Skeletal muscle satellite cell (primary cell): ENCODE results near the gene DISC1.
"Not testable (repeated sequence)": the region's sequence is repeated elsewhere in the genome, so short reads cannot be mapped to it uniquely, and the experiment has no call there.

ENCODE experiments used
- H3K27me3 ChIP-seq: 2 replicates; pipeline ENCODE4 v1.7.0; 2013; ENCODE audit warnings: low read length; ENCODE audit not compliant: control insufficient read depth, insufficient read depth
- H3K36me3 ChIP-seq: 2 replicates; pipeline ENCODE4 v1.7.0; 2013; ENCODE audit warnings: mild to moderate bottlenecking, control low read depth, low read length; ENCODE audit not compliant: insufficient read depth
- H3K4me1 ChIP-seq: 2 replicates; pipeline ENCODE4 v1.7.0; 2013; ENCODE audit warnings: low read length; ENCODE audit not compliant: control insufficient read depth, insufficient read depth
- H3K4me2 ChIP-seq: 2 replicates; pipeline ENCODE4 v1.7.0; 2013; ENCODE audit warnings: mild to moderate bottlenecking, low read length
- H3K4me3 ChIP-seq: 2 replicates; pipeline ENCODE4 v1.7.0; 2013; ENCODE audit warnings: low read length
- H3K9ac ChIP-seq: 2 replicates; pipeline ENCODE4 v1.7.0; 2013; ENCODE audit warnings: mild to moderate bottlenecking, low read depth, low read length, moderate library complexity
- H3K9me3 ChIP-seq: replicated peaks from 2 replicates; pipeline ENCODE4 v1.7.0; 2013; ENCODE audit warnings: mild to moderate bottlenecking, control low read depth, low read length

Gene DISC1

DNA sequence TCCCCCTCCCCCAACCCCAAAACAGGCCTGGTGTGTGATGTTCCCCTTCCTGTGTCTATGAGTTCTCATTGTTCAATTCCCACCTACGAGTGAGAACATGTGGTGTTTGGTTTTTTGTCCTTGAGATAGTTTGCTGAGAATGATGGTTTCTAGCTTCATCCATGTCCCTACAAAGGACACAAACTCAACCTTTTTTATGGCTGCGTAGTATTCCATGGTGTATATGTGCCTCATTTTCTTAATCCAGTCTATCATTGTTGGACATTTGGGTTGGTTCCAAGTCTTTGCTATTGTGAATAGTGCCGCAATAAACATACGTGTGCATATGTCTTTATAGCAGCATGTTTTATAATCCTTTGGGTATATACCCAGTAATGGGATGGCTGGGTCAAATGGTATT lies 102.4 kb downstream of the DISC1 start:
- not testable (repeated sequence) for H3K27me3 ChIP-seq, H3K4me2 ChIP-seq, H3K9ac ChIP-seq, H3K4me3 ChIP-seq, H3K36me3 ChIP-seq, H3K4me1 ChIP-seq, H3K9me3 ChIP-seq

DNA sequence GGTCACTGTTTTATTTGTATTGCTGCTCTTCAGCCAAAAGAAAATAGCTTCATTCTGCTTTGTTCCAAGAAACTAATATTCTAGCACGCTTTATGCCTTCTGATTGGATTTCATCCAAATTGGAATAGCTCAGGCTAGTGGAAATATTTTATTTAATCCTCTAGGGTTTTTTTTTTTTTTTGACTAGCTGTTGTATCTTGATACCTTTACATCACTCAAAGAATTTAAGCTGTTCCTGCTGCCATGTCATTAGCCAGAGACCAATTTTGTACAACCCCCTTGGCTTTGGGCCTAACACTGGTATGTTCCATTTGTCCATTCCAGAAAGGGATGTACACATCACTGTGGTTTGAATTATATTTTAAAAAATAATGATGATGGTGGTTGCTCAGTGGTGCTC lies 103.0 kb downstream of the DISC1 start:
- H3K9me3 ChIP-seq: no peaks in the 10 kb centered on the region
- H3K36me3 ChIP-seq: no peaks in the 10 kb centered on the region
- no peak overlapping the region for H3K4me2 ChIP-seq
- H3K4me1 ChIP-seq: no peaks in the 10 kb centered on the region
- H3K9ac ChIP-seq: no peak overlapping the region
- no peaks in the 10 kb centered on the region for H3K27me3 ChIP-seq
- H3K4me3 ChIP-seq: no peak overlapping the region

DNA sequence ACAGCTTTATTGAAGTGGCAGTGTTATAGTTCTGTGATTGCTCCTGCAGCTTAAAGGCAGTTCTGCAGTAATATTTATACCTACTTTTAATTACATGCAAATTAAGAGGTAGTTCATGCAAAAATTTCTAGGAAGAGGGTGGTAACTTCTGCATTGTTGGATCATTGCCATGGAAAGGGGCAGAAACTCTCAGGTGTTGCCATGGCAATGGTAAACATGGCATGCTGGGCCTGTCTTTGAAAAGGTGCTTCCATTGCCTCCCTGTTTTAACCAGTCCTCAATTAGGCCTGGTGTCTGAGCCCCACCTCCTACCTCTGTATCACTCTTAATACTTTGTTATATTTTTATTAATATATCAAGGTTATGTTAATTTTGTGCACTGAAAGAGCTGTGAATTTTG lies 104.7 kb downstream of the DISC1 start:
- Histone ChIP-seq H3K9me3 (no peaks in the 10 kb centered on the region), H3K36me3 (no peaks in the 10 kb centered on the region), H3K4me1 (no peaks in the 10 kb centered on the region), H3K9ac (no peak overlapping the region), H3K4me3 (no peak overlapping the region), H3K4me2 (no peak overlapping the region), H3K27me3 (no peaks in the 10 kb centered on the region)

DNA sequence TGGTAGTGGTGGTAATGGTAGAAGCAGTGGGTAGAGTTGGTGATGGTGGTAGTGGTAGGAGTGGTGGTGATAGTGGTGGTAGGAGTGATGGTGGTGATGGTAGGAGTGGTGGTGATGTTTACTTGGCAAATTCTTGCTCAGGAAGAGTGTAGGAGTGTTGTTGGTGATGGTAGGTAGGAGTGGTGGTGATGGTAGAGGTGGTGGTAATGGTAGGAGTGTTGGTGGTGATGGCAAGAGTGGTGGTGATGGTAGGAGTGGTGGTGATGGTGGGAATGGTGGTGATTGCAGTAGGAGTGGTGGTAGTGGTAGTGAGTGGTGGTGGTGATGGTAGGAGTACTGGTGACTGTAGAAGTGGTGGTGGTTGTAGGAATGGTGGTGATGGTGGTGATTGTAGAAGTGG lies 106.5 kb downstream of the DISC1 start:
- no peaks in the 10 kb centered on the region for H3K4me1 ChIP-seq
- no peaks in the 10 kb centered on the region for H3K27me3 ChIP-seq
- no peaks in the 10 kb centered on the region for H3K36me3 ChIP-seq
- no peak overlapping the region for H3K9ac ChIP-seq
- no peaks in the 10 kb centered on the region for H3K9me3 ChIP-seq
- no peak overlapping the region for H3K4me3 ChIP-seq
- no peak overlapping the region for H3K4me2 ChIP-seq

DNA sequence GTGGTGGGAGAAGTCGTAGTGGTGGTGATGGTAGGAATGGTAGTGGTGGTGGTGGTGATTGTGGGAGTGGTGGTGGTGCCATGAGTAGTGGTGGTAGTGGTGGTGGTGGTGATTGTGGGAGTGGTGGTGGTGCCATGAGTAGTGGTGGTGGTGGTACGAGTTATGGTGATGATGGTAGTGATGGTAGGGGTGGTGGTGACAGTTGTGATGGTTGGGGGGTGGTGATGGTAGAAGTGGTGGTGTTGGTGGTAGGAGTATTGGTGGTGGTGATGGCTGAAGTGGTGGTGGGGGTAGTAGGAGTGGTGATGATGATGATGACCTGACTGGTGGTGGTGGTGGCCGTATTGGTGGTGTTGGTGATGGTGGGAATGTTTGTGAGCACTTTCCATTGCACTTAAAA lies 107.1 kb downstream of the DISC1 start:
- H3K36me3 ChIP-seq: no peaks in the 10 kb centered on the region
- no peak overlapping the region for H3K4me2 ChIP-seq

GRCh38 chr1:231734417-231734816 lies 107.8 kb downstream of the DISC1 start:
- Histone ChIP-seq H3K36me3 (no peaks in the 10 kb centered on the region), H3K27me3 (no peaks in the 10 kb centered on the region), H3K4me1 (no peaks in the 10 kb centered on the region), H3K4me3 (no peak overlapping the region), H3K9me3 (no peaks in the 10 kb centered on the region), H3K9ac (no peak overlapping the region), H3K4me2 (no peak overlapping the region)

More for the DNA sequence above, 107.1 kb downstream of the DISC1 start:
- Histone ChIP-seq H3K4me1 (no peaks in the 10 kb centered on the region), H3K9ac (no peak overlapping the region), H3K9me3 (no peaks in the 10 kb centered on the region), H3K4me3 (no peak overlapping the region), H3K27me3 (no peaks in the 10 kb centered on the region)

- H3K9me3 ChIP-seq: no peaks in the 10 kb centered on the region
- no peak overlapping the region for H3K4me3 ChIP-seq
- no peak overlapping the region for H3K9ac ChIP-seq
- H3K36me3 ChIP-seq: no peaks in the 10 kb centered on the region
- no peaks in the 10 kb centered on the region for H3K4me1 ChIP-seq
- H3K4me2 ChIP-seq: no peak overlapping the region
- H3K27me3 ChIP-seq: no peaks in the 10 kb centered on the region
Observed at GRCh38 chr1:231735411-231735810, 108.8 kb downstream of the DISC1 start.

DNA sequence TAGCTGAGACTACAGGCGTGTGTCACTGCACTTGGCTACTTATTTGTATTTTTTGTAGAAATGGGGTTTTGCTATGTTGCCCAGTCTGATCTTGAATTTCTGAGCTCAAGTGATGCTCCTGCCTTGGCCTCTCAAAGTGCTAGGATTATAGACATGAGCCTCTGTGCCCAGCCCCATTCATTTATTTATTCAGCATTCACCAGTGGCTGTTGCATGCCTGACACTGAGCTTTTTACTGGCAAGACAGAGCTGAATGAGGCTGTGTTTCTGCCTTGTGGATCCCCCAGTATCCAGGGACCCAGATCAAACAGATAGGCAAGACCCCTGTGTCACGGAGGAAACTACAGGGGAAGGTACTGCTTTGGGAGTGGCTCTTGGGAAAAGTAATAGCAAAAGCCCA lies 109.4 kb downstream of the DISC1 start:
- no peak overlapping the region for H3K4me2 ChIP-seq
- H3K9ac ChIP-seq: no peak overlapping the region
- no peaks in the 10 kb centered on the region for H3K36me3 ChIP-seq
- H3K27me3 ChIP-seq: no peaks in the 10 kb centered on the region
- no peak overlapping the region for H3K4me3 ChIP-seq
- H3K4me1 ChIP-seq: no peaks in the 10 kb centered on the region
- no peaks in the 10 kb centered on the region for H3K9me3 ChIP-seq

DNA sequence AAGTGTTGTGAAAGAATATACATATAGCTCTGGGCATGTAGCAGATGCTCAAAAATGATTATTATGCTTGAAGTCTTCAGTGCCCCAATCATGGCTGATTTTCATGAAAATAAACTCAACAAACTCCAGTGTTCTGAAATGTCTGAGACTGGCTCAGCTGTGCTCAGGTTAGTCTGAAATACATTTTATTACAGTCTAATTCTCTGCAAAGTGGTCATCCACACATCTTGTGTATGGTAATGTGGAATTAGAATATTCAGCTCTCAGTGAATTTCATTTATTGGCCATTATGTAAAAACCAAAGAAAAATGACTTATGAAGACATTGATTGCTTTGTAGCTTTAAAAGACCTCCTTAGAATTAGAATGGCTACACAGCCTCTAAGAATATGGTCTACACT lies 109.9 kb downstream of the DISC1 start:
- Histone ChIP-seq H3K9ac (no peak overlapping the region), H3K4me3 (no peak overlapping the region), H3K36me3 (no peaks in the 10 kb centered on the region)

GRCh38 chr1:231738554-231738953 lies 112.0 kb downstream of the DISC1 start:
- H3K27me3 ChIP-seq: no peaks in the 10 kb centered on the region
- H3K4me1 ChIP-seq: no peaks in the 10 kb centered on the region
- H3K9me3 ChIP-seq: no peaks in the 10 kb centered on the region
- H3K4me3 ChIP-seq: no peak overlapping the region
- H3K9ac ChIP-seq: no peak overlapping the region
- H3K4me2 ChIP-seq: no peak overlapping the region
- H3K36me3 ChIP-seq: no peaks in the 10 kb centered on the region

More for the DNA sequence above, 109.9 kb downstream of the DISC1 start:
- no peak overlapping the region for H3K4me2 ChIP-seq
- no peaks in the 10 kb centered on the region for H3K27me3 ChIP-seq
- no peaks in the 10 kb centered on the region for H3K4me1 ChIP-seq
- no peaks in the 10 kb centered on the region for H3K9me3 ChIP-seq

GRCh38 chr1:231743966-231744365 lies 117.4 kb downstream of the DISC1 start:
- Histone ChIP-seq H3K4me3 (no peak overlapping the region), H3K9me3 (no peaks in the 10 kb centered on the region), H3K9ac (no peak overlapping the region), H3K27me3 (no peaks in the 10 kb centered on the region), H3K4me1 (no peaks in the 10 kb centered on the region), H3K4me2 (no peak overlapping the region), H3K36me3 (no peaks in the 10 kb centered on the region)

GRCh38 chr1:231748760-231749415 lies 122.3 kb downstream of the DISC1 start:
- Histone ChIP-seq H3K9me3 (no peaks in the 10 kb centered on the region), H3K9ac (no peak overlapping the region), H3K4me1 (no peaks in the 10 kb centered on the region), H3K4me2 (no peak overlapping the region), H3K27me3 (no peaks in the 10 kb centered on the region), H3K4me3 (no peak overlapping the region), H3K36me3 (no peaks in the 10 kb centered on the region)
